H1 (cell line): ENCODE data around the gene SLC35D2. TPM values are rescaled to one million over a fixed set of nuclear protein-coding genes. Genes with fewer than 3 reads are reported as not detected.

ENCODE experiments used
- CBX8 ChIP-seq: fragments of 300-800, 300-1000 bp; sonication (generic); IDR thresholded peaks from 2 replicates; pipeline ENCODE4 v1.7.1; 2016; ENCODE audit warnings: low read depth, low read length, borderline replicate concordance
- CREB1 ChIP-seq: IDR thresholded peaks from 2 replicates; pipeline ENCODE4 v1.6.1; 2012; ENCODE audit warnings: inconsistent platforms
- USF2 ChIP-seq: IDR thresholded peaks from 2 replicates; pipeline ENCODE4 v1.6.1; 2011; ENCODE audit warnings: low read length, improper control_type of control experiment
- polyA plus RNA-seq, 7 experiments: library from polyadenylated mRNA; depleted of rRNA in 3 of 7; stranded (reverse) in 5 of 7; unstranded in 2 of 7; fragments of >200 nt in 5 of 7; fragments of 200-250 nt in 2 of 7; gene quantifications; 1 replicate in 5 of 7; 2 replicates in 1 of 7; 4 replicates in 1 of 7; pipeline versions ENCODE4 v1.2.1 to v1.2.3, GENCODE V29; 2011 to 2013; ENCODE audit warnings: missing spikeins in 2 of 7, mixed read lengths in 2 of 7
- total RNA-seq: library from RNA; stranded (reverse); fragmentation: NEBNext Ultra II Directional; extraction: Animal tissue kit (Norgen Biotek cat#: 25700); gene quantifications from 2 replicates; pipeline ENCODE4 v1.2.1, GENCODE V29; 2021

Gene SLC35D2
- total and polyA plus RNA-seq, 2 of the 8 experiments (the other 6 are each of a cell fraction or from before 2014, with no cell fraction given): 9.6 to 11.5 TPM

- TF ChIP-seq USF2 (no peak), CREB1 (no peak), CBX8 (no peak)
These were observed 32.6 kb downstream of the SLC35D2 start (continued) for GRCh38 chr9:96350866-96351265.
